Subcutaneous adipose tissue (tissue), 4 donors: ENCODE measurements around the gene CNN2. TPM values are rescaled to one million over a fixed set of nuclear protein-coding genes. Genes with fewer than 3 reads are reported as not detected.

Experiments
- CTCF ChIP-seq: fragments of 450-650 bp; IDR thresholded peaks from one replicate; pipeline ENCODE4 v1.5.1; 2016; ENCODE audit warnings: low read depth, mild to moderate bottlenecking, control low read depth, antibody characterized with exemption, moderate library complexity
- total RNA-seq, 4 donors: library from RNA; depleted of rRNA; stranded (reverse); fragments of >200 nt; gene quantifications; one replicate each; pipeline ENCODE4 v1.1.0, GENCODE V29; 2016

CNN2 gene
- total RNA-seq, 4 donors from 2014 or later, result 32.1 to 86.8 (median 52.2) TPM

DNA sequence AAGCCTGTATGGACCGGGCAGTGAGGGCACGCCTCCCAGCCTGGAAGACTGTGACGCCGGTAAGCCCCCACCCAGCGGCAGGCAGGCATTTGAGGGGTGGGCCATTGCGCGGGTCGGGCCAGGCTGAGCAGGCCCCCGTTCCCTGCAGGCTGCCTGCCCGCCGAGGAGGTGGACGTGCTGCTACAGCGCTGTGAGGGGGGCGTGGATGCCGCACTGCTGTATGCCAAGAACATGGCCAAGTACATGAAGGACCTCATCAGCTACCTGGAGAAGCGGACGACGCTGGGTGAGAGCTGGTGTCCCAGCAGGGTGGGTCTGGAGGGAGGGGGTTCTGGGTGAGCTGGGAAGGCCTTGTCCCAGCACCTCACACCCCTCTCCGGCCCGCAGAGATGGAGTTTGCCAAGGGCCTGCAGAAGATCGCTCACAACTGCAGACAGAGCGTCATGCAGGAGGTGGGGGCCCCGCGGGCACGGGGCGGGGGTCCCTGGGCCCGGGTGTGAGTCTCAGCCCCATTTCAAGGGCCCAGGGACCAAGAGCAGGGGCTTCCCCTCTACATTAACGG is 47.6 kb downstream of the CNN2 start:
- no peak for TF ChIP-seq CTCF

DNA sequence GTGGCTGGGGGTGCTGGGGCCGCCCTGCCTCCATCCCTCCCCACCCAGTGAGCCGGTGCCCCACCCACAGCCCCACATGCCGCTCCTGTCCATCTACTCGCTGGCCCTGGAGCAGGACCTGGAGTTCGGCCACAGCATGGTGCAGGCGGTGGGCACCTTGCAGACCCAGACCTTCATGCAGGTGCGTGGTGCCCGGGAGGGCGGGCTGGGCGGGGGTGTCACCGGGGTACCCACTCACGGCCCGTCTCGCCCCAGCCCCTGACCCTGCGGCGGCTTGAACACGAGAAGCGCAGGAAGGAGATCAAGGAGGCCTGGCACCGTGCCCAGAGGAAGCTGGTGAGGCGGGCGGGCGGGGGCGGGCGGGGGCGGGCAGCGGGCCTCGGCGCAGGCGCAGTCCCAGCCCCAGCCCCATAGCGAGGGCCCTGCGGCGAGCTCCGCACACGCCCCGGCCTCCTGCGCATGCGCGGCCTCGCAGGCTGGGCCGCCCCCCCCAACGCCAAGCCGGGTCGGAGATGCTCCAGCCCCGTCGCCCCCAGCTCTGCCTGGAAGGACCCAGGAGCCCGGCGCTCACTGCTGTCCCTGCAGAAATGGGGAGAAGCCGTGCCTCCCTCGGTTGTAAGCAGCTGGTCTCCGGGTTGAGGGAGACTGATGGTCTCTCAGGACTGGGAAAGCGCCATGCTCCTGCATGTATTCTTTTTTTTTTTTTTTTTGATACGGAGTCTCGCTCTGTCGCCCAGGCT is 48.3 kb downstream of the CNN2 start:
- TF ChIP-seq CTCF, result no peak

GRCh38 chr19:1076046-1076386 is 49.6 kb downstream of the CNN2 start:
- TF ChIP-seq CTCF, result no peak

DNA sequence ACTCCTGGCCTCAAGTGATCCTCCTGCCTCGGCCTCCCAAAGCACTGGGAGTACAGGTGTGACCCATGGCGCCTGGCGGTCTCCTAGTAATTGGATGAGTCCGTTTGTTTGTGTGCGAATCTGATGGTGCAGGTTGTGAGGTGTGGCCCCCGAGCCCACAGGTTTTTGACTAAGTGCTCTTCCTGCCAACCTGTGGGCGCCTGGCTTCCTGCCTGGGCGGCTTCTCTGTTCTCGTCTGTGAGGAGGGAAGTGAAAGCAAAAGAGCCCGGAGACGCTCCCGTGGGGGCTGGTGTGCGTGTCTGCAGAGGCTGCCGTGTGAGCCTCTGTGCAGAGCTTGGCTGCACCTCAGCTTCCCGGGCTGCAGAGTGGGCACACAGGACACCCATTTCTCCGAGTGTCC is 50.5 kb downstream of the CNN2 start:
- TF ChIP-seq CTCF, result no peak

- no peak for TF ChIP-seq CTCF
These were observed 53.2 kb downstream of the CNN2 start for GRCh38 chr19:1079566-1080111.

GRCh38 chr19:1080360-1081161 is 54.2 kb downstream of the CNN2 start:
- no peak for TF ChIP-seq CTCF
